AG04449 (cell line): ENCODE measurements around the gene ZNF865.

Experiments used
- CTCF ChIA-PET: fragments of 350-600 bp; formaldehyde crosslinking; extraction: SDS; loops from one replicate; lab custom pipeline; 2021; ENCODE audit warnings: antibody characterized with exemption; lab: Yijun Ruan, JAX
- POLR2A ChIA-PET: fragments of 400-600, 350-600 bp; formaldehyde crosslinking; extraction: SDS; loops from one replicate; lab custom pipeline; 2020; ENCODE audit warnings: antibody characterized with exemption, inconsistent platforms; lab: Yijun Ruan, JAX
- DNase-seq: peaks from one replicate; pipeline ENCODE4 v3.0.0-alpha.2; 2010; ENCODE audit warnings: low read depth, low spot score
- H3K4me3 ChIP-seq: 2 replicates; pipeline ENCODE4 v1.5.1; 2011; ENCODE audit warnings: low read depth, mild to moderate bottlenecking, control low read depth, low read length
- CTCF ChIP-seq: IDR thresholded peaks from one replicate; pipeline ENCODE4 v1.5.1; 2011; ENCODE audit warnings: mild to moderate bottlenecking, moderate library complexity, low read length, control low read depth, inconsistent platforms; ENCODE audit not compliant: insufficient read depth; ENCODE audit errors: missing control alignments

Gene ZNF865

GRCh38 chr19:55593096-55593772, 12.2 kb upstream of the ZNF865 start:
- no peak for DNase-seq
- POLR2A ChIA-PET = no interaction called here
- H3K4me3 ChIP-seq = no peak overlapping the region
- CTCF ChIA-PET = interaction anchor here (0.7 to 1.0 kb wide), 2 partner anchors 13 to 125 kb away, joined by 3 read pairs; partner anchors contain the start of gene ZNF865
- TF ChIP-seq CTCF = no peak

- TF ChIP-seq CTCF = no peak
- no peak overlapping the region for H3K4me3 ChIP-seq
- ChIA-PET POLR2A (no interaction called here), CTCF (interaction anchor here (1.1 to 1.4 kb wide), 3 partner anchors 11 to 119 kb away, joined by 3 to 6 read pairs (median 3); no protein-coding TSS in a partner anchor)
- no peak for DNase-seq
Observed at GRCh38 chr19:55594996-55595545, 10.4 kb upstream of the ZNF865 start.

DNA sequence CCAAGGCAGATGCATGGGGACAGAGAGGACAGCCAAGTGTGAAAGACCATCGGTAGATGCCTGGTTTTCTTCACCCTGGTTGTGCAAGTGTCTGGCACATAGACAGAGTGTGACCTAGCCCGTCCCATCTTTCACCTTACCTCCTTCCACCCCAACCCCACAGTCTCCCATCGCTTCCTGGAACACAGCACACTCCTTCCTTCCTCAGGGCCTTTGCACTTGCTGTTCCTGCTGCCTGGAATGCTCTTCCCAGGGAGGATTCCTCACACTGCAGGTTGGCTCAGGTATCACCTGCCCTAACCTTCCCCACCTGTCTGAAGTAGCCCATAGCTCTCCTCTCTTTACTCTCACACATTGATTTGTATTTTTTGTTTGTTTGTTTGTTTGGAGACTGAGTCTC, 9.1 kb upstream of the ZNF865 start:
- POLR2A ChIA-PET = no interaction called here
- CTCF ChIA-PET = interaction anchor here (0.9 to 1.5 kb wide), 3 partner anchors 28 to 121 kb away, joined by 3 to 4 read pairs (median 3); partner anchors contain the start of gene ZNF784
- DNase-seq = no peak
- TF ChIP-seq CTCF = no peak
- H3K4me3 ChIP-seq = no peak overlapping the region

GRCh38 chr19:55597501-55597921, 7.9 kb upstream of the ZNF865 start:
- CTCF ChIA-PET = interaction anchor here (1.9 kb wide), 1 partner anchor 130 kb away, joined by 6 read pairs; no protein-coding TSS in a partner anchor
- TF ChIP-seq CTCF = no peak
- POLR2A ChIA-PET = no interaction called here
- no peak overlapping the region for H3K4me3 ChIP-seq
- DNase-seq = no peak

DNA sequence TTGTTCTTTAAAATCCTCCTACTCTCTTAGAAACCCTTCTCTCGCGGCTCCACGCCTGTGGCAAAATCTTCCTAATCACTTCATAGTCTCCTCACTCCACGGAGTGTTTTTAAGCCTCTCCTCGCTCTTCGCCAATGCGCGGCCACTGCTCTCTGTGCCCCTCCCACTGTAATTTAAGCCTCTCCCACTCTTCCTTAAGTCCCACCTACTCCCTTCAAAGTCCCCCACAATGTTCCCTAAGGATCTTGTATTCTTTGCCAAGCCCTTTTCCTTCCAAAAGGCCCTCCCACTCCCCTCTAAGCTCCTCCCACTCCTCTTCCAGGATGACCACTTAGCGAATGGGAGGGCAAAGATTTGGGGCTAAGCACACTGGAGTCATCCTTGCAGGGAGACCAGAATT, 7.4 kb upstream of the ZNF865 start:
- no peak overlapping the region for H3K4me3 ChIP-seq
- TF ChIP-seq CTCF = no peak
- DNase-seq = no peak
- POLR2A ChIA-PET = no interaction called here
- CTCF ChIA-PET = interaction anchor here (1.6 to 1.9 kb wide), 2 partner anchors 10 to 131 kb away, joined by 6 read pairs; no protein-coding TSS in a partner anchor

DNA sequence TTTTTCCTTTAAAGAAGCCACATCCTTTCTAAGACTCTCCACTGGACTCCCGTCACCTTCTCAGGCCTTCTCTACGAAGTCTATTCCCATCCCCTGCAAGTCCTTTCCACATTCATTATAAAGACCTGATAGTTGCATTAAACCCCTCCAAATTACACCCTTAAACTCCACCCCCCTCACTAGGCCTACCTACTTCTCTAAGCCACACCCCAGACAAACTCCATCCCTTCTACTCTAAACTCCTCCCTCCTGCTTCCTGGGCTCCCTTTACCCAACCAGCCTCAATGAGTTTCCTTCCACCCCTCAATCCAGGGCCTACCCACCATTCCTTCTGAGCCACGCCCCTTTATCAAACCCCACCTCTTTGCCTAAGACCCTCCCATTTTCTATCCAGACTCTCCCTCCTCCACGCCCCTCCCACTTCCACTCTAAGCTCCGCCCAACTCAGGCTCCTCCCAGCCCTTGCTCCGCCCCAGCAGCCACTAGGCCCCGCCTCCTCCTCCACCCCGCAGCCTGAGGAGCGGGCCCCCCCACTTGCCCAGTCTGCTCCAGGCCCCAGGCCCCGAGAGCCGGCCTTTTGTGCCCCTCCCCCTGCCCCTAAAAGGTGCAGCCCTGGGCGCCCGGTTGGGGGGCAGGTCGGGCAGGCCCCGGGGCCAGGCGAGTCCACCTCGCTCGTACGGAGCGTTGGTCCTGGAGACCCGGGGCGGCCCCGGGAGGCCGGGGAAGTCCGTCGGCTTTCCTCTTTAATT, 6.6 kb upstream of the ZNF865 start:
- ChIA-PET POLR2A (interaction anchor here (0.6 to 1.6 kb wide), 10 partner anchors 11 to 209 kb away, joined by 3 to 6 read pairs (median 4); partner anchors contain the start of genes UBE2S and ZNF784), CTCF (interaction anchor here (1.6 to 2.9 kb wide), 2 partner anchors 11 to 83 kb away, joined by 6 to 15 read pairs; no protein-coding TSS in a partner anchor)
- peak overlapping the region; percentile 87 for H3K4me3 ChIP-seq
- DNase-seq = peak; percentile 74
- TF ChIP-seq CTCF = no peak
